ENCODE measurements around the gene PLET1.
"Not testable (repeated sequence)": the region's sequence is repeated elsewhere in the genome, so short reads cannot be mapped to it uniquely, and the experiment has no call there.

PLET1 gene

DNA sequence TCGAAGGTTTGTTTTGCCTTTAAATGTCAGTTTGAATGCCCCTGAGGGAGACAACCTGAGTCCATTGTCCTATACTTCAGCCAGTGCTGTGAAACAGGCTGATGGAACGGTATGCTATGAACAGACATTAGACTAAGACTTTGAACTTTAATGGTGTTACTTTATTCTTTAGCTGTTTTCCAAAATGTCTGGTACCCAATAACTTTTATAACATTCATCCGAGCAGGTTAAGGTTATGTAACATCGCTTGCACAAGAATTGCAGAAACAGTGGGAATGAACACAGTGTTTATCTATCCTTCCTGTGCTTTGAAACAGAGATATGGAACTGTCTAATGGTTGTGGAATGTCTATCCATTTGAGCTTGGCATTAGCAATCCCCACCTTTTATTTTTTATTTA is 46.9 kb downstream of the PLET1 start:
- no peak for DNase-seq

DNA sequence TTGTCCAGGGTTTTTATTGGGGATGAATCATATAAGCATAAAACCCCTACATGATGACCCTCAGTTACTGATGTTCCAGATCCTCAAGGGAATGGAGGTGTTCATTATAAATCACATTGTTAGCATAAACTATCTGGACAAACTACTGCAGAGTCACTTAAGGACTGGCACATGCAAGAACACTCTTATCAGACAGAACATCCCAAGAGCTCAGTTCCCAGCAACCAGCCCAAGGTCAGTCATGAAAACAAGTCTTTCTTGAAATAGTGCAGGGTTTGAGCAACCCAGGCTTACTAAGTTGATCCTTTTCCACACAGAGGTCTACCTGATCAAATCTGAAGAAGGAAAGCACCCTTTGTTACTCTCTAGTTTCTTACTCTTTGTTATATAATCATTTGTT is 48.0 kb downstream of the PLET1 start:
- no peak for DNase-seq

DNA sequence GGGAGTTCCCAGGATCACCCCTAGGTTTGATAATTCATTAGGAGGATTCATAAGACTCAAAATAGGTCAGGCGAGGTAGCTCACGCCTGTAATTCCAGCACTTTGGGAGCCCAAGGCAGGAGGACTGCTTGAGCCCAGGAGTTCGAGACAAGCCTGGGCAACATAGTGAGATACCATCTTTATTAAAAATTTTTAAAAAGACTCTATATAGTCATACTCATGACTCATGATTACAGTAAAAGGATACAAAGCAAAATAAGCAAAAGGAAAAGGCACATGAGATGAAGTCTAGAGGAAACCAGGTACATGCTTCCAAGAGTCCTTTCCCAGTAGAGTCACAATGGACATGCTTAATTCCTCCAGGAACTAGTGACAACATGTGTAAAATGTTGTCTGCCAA is 48.4 kb downstream of the PLET1 start:
- no peak for DNase-seq

DNA sequence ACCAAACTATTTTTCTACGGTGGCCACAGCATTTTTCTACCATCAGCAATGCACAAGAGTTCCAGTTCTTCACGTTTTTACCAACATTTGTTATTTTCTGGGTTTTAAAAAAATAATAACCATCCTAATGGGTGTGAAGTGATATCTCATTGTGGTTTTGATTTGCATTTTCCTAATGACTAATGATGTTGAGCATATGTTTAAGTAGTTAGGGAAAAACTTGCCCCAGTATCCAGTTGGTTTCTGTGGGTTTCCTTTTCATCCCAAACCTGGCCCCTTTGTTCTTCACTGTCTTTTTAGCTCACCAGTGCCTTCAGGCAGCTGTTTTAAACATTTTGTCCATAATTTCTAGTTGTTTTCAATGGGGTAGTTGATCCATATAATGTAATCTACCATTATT is 49.1 kb downstream of the PLET1 start:
- no peak for DNase-seq

DNA sequence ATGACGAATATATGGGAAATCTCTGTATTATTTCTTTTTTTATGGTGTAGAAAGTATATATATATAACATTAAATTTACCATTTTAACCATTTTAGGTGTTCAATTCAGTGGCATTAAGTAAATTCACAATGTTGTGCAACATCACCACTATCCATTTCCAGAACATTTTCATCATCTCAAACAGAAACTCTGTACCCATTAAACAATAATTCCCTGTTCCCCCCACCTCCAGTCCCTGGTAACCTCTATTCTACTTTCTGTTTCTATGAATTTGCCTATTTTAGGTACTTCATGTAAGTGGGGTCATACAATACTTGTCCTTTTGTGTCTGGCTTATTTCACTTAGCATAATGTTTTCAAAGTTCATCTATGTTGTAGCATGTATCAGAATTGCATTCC is 49.8 kb downstream of the PLET1 start:
- no peak for DNase-seq

DNA sequence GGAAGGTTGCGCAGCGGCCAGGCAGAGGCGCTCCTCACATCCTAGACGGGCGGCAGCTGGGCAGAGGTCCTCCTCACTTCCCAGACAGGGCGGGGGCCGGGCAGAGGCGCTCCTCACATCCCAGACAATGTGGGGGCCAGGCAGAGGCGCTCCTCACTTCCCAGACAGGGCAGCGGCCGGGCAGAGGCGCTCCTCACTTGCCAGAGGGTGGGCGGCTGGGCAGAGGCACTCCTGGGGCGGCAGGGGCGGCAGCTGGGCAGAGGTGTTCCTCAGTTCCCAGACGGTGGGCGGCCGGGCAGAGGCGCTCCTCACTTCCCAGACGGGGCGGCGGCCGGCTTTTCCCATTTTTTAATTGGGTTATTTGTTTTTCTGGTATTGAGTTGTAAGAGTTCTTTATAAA is 54.6 kb downstream of the PLET1 start:
- DNase-seq, result no peak

DNA sequence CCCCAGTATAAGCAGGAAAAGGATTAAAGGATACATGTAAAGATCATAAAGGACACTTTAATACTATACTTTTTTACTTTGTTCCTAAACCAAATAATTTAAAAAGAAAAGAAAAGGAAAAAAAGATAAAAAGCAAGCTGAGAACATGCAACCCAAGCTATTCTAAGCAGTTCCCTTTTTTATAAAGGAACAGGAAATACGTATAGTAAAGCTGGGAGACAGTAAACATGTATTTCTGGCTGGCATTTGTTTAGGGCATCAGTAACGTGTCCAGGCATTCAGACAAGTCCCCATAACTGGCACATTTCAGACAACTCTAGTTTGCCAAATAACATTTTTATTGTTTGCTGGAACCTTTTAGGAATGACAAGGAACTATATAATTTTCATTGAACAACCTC is 60.4 kb downstream of the PLET1 start:
- DNase-seq, result no peak

DNA sequence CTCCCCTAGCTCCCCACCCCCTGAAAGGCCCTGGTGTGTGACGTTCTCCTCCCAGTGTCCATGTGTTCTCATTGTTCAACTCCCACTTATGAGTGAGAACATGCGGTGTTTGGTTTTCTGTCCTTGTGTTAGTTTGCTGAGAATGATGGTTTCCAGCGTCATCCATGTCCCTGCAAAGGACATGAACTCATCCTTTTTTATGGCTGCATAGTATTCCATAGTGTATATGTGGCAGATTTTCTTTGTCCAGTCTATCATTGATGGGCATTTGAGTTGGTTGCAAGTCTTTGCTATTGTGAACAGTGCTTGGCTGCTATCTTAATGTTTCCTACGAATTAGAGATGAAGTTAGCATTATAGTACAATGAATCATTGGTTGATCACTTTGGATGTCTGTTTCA is 61.6 kb downstream of the PLET1 start:
- not testable (repeated sequence) for DNase-seq
